ENCODE data around the gene CCDC97.

Gene CCDC97

GRCh38 chr19:41299046-41299754, 10.8 kb upstream of the CCDC97 start:
- no peak for DNase-seq

GRCh38 chr19:41299755-41300089, 10.2 kb upstream of the CCDC97 start:
- peak; percentile 40 for DNase-seq

GRCh38 chr19:41300555-41300954, 9.4 kb upstream of the CCDC97 start:
- no peak for DNase-seq

- no peak for DNase-seq
Measured at GRCh38 chr19:41302624-41303351, 7.2 kb upstream of the CCDC97 start.

GRCh38 chr19:41303954-41304353, 6.0 kb upstream of the CCDC97 start:
- no peak for DNase-seq

- no peak for DNase-seq
Measured at GRCh38 chr19:41304706-41305483, 5.1 kb upstream of the CCDC97 start.

- DNase-seq: no peak
Measured at GRCh38 chr19:41305927-41306793, 3.8 kb upstream of the CCDC97 start.

GRCh38 chr19:41307090-41307875, 2.7 kb upstream of the CCDC97 start:
- no peak for DNase-seq

- no peak for DNase-seq
Measured at GRCh38 chr19:41307954-41308449, 2.0 kb upstream of the CCDC97 start.

GRCh38 chr19:41308450-41309179, 1.4 kb upstream of the CCDC97 start:
- DNase-seq: peak; percentile 88

GRCh38 chr19:41309180-41310032, 566 bp upstream of the CCDC97 start:
- peak; percentile 15 for DNase-seq

- DNase-seq: no peak
Measured at GRCh38 chr19:41311072-41311471, 1.1 kb downstream of the CCDC97 start.

GRCh38 chr19:41311613-41312012, 1.6 kb downstream of the CCDC97 start:
- DNase-seq: no peak

- DNase-seq: no peak
Measured at GRCh38 chr19:41316306-41316920, 6.4 kb downstream of the CCDC97 start.

- no peak for DNase-seq
Measured at GRCh38 chr19:41318696-41319499, 8.9 kb downstream of the CCDC97 start.

- DNase-seq: no peak
Measured at GRCh38 chr19:41319500-41320184, 9.7 kb downstream of the CCDC97 start.

GRCh38 chr19:41320185-41320518, 10.2 kb downstream of the CCDC97 start:
- no peak for DNase-seq

GRCh38 chr19:41320568-41320967, 10.6 kb downstream of the CCDC97 start:
- no peak for DNase-seq

Measured in fibroblast of skin of right biceps (primary cell).